HG03469 (cell line): ENCODE results near the gene P2RY8.
A peak's percentile ranks its signal among the peaks of the same experiment; 100 is the strongest.
"Not testable (repeated sequence)": the region's sequence is repeated elsewhere in the genome, so short reads cannot be mapped to it uniquely, and the experiment has no call there.

Experiments used
- ATAC-seq: cut with Tn5 transposase; IDR thresholded peaks from one replicate; pipeline ENCODE4 v1.9.1; 2021; ENCODE audit warnings: mild to moderate bottlenecking, moderate library complexity, moderate number of reproducible peaks; ENCODE audit not compliant: unreplicated experiment

The P2RY8 gene

GRCh38 chrX:1489354-1489753 lies 47.6 kb downstream of the P2RY8 start:
- not testable (repeated sequence) for ATAC-seq

GRCh38 chrX:1488745-1489144 lies 48.2 kb downstream of the P2RY8 start:
- ATAC-seq, result no peak

- no peak for ATAC-seq
Measured at GRCh38 chrX:1488141-1488540, 48.8 kb downstream of the P2RY8 start.

DNA sequence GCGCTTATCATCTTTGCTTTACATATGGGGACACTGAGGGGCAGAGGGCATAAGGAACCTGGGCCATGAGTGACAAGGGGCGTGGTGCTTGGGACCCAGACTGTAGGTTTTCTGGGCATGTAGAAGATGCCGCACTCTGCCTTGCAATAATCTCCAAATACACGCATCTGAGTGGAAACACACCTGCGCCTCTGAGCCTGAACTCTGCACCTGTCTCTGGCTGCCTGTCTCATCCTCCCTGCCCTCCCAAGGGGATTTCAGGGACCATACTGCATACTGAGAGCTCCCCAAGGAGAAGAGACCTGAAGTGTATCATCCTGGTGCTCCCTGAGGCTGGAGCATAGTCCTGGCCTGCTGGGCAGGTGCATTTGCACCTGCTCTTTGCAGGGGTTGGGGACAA lies 49.6 kb downstream of the P2RY8 start:
- ATAC-seq, result no peak

- no peak for ATAC-seq
Measured at GRCh38 chrX:1486749-1487361, 50.1 kb downstream of the P2RY8 start.

DNA sequence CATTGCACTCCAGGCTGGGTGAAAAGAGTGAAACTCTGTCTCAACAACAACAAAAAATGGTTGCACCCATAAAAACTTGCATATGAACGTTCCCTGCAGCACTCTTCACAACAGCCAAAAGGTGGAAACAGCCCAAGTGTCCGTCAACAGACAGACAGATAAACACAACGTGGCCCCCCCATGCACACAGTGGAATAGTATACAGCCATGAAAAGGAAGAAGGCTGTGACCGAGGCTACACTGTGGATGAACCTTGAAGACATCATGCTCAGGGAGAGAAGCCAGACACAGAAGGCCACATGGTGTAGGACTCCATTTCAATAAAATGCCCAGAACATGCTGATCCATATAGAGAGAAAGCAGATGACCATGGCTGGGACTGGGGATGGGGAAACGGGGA lies 50.8 kb downstream of the P2RY8 start:
- ATAC-seq, result no peak

GRCh38 chrX:1485033-1485432 lies 52.0 kb downstream of the P2RY8 start:
- no peak for ATAC-seq

GRCh38 chrX:1484638-1485019 lies 52.4 kb downstream of the P2RY8 start:
- ATAC-seq, result no peak

DNA sequence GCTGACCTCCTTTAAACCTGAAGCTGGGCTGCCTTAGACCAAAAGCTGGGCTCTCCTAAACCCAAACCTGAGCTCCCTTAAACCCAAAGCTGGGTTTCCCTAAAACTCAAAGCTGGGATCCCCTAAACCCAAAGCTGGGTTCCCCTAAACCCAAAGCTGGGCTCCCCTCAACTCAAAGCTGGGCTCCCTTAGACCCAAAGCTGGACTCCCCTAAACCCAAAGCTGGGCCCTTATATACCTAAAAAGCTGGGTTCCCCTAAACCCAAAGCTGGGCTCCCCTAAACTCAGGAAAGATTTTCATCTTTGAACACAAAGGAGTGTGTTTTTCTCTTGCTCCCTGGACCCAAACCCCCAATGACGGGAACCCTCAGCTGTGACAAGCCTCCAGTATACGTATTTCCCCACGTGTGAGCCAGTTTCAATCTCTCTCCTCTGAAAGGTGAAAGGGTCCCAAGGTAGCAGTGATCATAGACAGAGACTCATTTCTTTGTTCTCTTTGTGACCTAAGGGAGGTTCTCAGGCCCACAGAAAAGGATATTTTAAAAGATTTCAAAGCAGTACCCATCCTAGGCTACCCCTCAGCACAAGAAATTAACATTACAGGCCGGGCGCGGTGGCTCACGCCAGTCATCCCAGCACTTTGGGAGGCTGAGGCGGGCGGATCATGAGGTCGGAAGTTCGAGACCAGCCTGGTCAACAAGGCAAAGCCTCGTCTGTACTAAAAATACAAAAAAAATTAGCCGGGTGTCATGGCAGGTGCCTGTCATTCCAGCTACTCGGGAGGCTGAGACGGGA lies 52.9 kb downstream of the P2RY8 start:
- peak; percentile 36 for ATAC-seq

DNA sequence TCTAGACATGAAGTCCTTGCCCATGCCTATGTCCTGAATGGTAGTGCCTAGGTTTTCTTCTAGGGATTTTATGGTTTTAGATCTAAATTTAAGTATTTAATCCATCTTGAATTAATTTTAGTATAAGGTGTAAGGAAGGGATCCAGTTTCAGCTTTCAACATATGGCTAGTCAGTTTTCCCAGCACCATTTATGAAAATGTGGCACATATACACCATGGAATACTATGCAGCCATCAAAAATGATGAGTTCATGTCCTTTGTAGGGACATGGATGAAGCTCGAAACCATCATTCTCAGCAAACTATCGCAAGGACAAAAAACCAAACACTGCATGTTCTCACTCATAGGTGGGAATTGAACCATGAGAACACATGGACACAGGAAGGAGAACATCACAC lies 54.5 kb downstream of the P2RY8 start:
- not testable (repeated sequence) for ATAC-seq

GRCh38 chrX:1481636-1482529 lies 55.1 kb downstream of the P2RY8 start:
- peak; percentile 37 for ATAC-seq

DNA sequence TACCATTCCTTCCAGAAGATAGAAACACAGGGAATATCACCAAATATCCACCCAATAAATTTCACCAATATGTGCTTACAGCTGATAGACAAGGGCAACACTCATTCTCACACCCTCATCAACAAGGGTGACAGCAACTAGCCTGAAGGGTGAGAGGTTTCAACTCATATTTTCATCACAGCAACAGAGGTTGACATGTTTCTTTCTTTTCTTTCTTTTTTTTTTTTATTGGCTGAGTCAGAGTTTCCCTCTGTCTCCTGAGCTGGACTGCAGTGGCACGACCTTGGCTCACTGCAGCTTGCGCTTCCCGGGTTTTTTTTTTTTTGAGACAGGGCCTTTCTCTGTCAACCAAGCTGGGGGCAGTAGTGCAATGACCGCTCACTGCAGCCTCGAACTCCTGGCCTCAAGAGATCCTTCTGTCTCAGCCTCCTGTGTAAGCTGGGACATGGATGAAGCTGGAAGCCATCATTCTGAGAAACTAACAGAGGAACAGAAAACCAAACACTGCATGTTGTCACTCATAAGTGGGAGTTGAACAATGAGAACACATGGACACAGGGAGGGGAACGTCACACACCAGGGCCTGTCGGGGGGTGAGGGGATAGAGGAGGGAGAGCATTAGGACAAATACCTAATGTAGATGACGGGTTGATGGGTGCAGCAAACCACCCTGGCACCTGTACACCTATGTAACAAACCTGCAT lies 56.8 kb downstream of the P2RY8 start:
- no peak for ATAC-seq

DNA sequence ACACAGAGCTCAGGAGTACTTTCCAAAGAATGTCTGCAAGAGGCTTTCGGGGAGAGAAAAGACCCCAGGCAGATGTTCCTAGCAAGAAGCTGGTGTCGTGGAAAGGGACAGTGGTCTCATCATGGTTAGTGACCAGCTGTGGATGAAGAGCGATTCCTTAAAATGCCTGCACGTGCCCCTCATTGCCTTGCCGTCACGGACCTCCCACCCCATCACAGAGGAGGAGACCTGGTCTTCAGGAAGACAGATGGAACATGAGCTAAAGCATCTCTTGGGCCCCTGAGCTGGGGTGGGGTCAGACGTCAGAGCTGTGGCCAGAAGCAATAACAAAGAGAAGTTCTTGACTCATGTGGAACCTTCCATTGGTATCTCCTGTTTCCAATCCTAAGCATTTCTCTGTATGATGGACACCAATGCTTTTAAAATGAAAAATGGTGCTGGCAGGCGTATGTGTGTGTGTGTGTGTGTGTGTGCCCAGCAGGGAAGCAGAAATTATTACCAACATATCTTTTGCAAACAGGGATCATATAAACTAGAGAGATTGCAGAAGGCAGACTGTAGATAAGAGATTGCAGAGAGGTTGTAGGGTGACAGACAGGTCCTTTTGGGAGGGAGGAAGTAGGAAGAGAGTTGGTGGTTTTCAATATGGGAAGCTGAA lies 59.1 kb downstream of the P2RY8 start:
- no peak for ATAC-seq

DNA sequence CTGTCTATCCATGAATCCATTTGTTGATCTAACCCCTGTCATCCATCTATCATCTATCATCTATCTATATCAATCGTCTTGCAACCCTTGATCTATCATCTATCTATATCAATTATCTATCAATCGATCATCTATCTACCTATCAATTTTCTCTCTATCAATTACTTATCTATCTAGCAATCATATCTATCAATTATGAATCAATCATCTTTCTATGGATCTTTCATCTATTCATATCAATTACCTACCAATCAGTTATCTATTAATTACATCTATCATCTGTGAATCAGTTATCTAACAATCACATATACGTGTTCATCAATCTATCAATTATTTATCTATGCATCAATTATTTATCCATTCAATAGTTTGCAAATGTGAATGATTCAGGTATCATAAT lies 59.8 kb downstream of the P2RY8 start:
- ATAC-seq, result no peak

DNA sequence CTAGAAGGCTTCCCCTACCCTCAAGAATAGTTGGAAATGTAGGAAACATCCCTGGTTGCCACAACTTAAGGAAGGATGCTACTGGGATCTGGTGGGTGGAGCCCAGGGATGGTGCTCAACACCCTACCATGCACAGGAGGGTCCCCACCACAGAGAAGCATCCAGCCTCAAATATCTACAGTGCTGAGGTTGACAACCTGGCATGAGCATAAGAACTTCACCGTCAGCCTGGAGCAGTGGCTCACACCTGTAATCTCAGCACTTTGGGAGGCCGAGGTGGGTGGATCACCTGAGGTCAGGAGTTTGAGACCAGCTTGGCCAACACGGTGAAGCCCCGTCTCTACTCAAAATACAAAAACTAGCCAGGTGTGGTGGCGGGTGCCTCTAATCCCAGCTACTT lies 60.3 kb downstream of the P2RY8 start:
- ATAC-seq, result no peak

- no peak for ATAC-seq
Measured at GRCh38 chrX:1475881-1476280, 61.1 kb downstream of the P2RY8 start.

DNA sequence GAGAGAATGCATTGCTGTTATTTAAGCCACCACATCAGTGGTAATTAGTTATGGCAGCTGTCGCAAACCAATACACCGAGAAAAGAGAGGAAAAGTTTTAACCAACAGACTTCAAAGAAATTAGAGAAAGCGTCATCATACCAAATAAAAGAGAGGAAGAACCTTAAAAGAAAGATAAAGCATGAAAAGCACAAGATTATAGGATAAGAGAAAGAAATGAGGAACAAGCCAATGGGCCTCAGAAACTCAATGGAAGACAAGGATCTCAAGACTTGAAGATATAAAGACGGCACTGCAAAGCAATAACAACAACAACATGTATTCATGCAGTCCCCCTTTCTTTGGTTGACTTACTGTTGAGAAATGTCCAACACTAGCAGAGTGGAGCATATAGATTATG lies 61.5 kb downstream of the P2RY8 start:
- ATAC-seq, result no peak

DNA sequence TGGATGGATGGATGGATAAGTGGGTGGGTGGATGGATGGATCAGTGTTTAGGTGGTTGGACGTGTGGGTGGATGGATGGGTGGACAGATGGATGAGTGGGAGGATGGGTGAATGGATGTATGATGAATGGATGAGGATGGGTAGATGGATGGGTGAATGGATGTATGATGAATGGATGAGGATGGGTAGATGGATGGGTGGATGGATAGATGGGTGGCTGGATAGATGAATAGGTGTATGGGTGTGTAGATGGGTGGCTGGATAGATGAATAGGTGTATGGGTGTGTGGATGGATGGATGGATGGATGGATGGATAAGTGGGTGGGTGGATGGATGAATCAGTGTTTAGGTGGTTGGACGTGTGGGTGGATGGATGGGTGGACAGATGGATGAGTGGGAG lies 62.4 kb downstream of the P2RY8 start:
- ATAC-seq, result not testable (repeated sequence)

DNA sequence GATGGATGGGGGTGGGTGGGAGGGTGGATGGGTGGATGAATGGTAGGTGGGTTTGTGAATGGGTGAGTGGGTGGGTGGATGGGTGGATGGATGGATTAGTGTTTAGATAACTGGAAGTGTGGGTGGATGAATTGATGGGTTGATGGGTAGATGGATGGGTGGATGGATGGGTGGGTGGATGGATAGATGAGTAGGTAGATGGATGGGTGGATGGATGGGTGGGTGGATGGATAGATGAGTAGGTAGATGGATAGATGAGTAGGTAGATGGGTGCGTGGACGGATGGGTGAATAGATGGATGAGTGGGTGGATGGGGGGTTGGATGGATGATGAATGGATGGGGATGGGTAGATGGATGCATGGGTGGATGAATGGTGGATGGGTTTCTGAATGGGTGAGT lies 64.0 kb downstream of the P2RY8 start:
- ATAC-seq, result no peak

- peak; percentile 32 for ATAC-seq
Measured at GRCh38 chrX:1468250-1468772, 68.7 kb downstream of the P2RY8 start.
